NCI-H1436 (cell line): ENCODE data around the gene TCOF1.
A peak's percentile ranks its signal among the peaks of the same experiment; 100 is the strongest.

Experiments used
- DNase-seq: peaks from one replicate; lab custom pipeline; 2025; lab: John Stamatoyannopoulos, UW

The TCOF1 gene

GRCh38 chr5:150428106-150428876 is 70.8 kb downstream of the TCOF1 start:
- DNase-seq: no peak

GRCh38 chr5:150428978-150429377 is 71.5 kb downstream of the TCOF1 start:
- no peak for DNase-seq

GRCh38 chr5:150429410-150429873 is 71.9 kb downstream of the TCOF1 start:
- DNase-seq: no peak

- no peak for DNase-seq
Observed at GRCh38 chr5:150431048-150431447, 73.6 kb downstream of the TCOF1 start.

GRCh38 chr5:150431574-150431973 is 74.1 kb downstream of the TCOF1 start:
- no peak for DNase-seq

- DNase-seq: no peak
Observed at GRCh38 chr5:150434464-150434863, 77.0 kb downstream of the TCOF1 start.

- peak; percentile 78 for DNase-seq
Observed at GRCh38 chr5:150436141-150436680, 78.7 kb downstream of the TCOF1 start.

- DNase-seq: no peak
Observed at GRCh38 chr5:150438873-150439546, 81.5 kb downstream of the TCOF1 start.

GRCh38 chr5:150440948-150441812 is 83.7 kb downstream of the TCOF1 start:
- no peak for DNase-seq

GRCh38 chr5:150441813-150442698 is 84.6 kb downstream of the TCOF1 start:
- DNase-seq: no peak

- no peak for DNase-seq
Observed at GRCh38 chr5:150442699-150443080, 85.2 kb downstream of the TCOF1 start.

GRCh38 chr5:150443242-150444075 is 86.0 kb downstream of the TCOF1 start:
- DNase-seq: no peak

- DNase-seq: no peak
Observed at GRCh38 chr5:150444770-150445169, 87.3 kb downstream of the TCOF1 start.

- no peak for DNase-seq
Observed at GRCh38 chr5:150446088-150446487, 88.6 kb downstream of the TCOF1 start.

GRCh38 chr5:150446583-150446982 is 89.1 kb downstream of the TCOF1 start:
- DNase-seq: no peak

GRCh38 chr5:150447188-150447587 is 89.7 kb downstream of the TCOF1 start:
- no peak for DNase-seq

GRCh38 chr5:150448334-150448733 is 90.8 kb downstream of the TCOF1 start:
- no peak for DNase-seq

GRCh38 chr5:150448952-150449516 is 91.5 kb downstream of the TCOF1 start:
- no peak for DNase-seq
